Stimulated activated CD4-positive, alpha-beta T cell treated with anti-CD3 and anti-CD28 coated beads, Interleukin-15, amount 100 ng/mL, for 24 hours (primary cell): Measurements from ENCODE around the gene AVEN.
"Not testable (repeated sequence)": the region's sequence is repeated elsewhere in the genome, so short reads cannot be mapped to it uniquely, and the experiment has no call there.

Source experiments
- DNase-seq: peaks from one replicate; pipeline ENCODE4 v3.0.0-alpha.2; 2020

The AVEN gene

DNA sequence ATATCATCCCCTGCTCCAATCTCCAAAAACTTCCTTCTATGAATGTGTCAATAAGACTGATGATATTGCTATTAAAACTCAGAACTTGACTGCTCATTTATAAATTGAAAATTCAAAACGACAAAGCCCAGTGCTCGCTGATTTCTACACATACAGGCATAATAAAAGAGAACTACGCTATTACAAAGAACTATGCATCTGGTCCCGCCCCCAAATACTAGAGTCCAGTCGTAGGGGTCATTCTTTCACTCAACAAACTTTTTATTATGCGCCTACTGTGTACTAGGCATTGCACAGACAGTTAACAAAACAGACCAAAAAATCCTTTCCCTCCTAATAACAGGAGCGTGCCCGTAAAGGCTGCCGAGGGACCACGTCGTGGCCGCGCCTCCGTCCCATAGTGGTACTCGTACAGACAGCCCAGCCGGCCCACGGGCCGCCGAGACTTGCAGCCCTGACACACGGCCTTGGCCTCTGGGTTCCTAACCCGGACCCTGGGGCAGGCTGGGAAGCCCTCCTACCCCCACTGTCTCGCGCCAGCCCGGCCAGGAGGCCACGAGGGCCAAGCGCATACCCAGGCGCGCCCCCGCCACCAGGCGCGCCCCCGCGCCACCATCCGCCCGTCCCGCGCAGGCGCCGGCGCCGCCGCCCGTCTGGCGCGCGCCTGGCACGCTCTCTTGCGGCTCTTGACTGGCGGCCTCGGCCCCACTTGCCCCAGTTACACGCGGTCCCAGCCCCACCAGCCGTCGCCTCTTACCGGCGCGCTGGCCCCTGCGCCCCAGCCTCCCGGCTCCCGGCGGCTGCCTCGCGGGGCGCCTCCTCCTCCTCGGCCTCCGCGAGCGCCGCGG, 757 bp downstream of the AVEN start:
- peak; percentile 79 for DNase-seq

GRCh38 chr15:34031987-34032760, 6.8 kb downstream of the AVEN start:
- no peak for DNase-seq

- no peak for DNase-seq
Measured at GRCh38 chr15:34027606-34028005, 11.4 kb downstream of the AVEN start.

GRCh38 chr15:34025252-34025651, 13.8 kb downstream of the AVEN start:
- DNase-seq = no peak

GRCh38 chr15:34023907-34024306, 15.1 kb downstream of the AVEN start:
- no peak for DNase-seq

DNA sequence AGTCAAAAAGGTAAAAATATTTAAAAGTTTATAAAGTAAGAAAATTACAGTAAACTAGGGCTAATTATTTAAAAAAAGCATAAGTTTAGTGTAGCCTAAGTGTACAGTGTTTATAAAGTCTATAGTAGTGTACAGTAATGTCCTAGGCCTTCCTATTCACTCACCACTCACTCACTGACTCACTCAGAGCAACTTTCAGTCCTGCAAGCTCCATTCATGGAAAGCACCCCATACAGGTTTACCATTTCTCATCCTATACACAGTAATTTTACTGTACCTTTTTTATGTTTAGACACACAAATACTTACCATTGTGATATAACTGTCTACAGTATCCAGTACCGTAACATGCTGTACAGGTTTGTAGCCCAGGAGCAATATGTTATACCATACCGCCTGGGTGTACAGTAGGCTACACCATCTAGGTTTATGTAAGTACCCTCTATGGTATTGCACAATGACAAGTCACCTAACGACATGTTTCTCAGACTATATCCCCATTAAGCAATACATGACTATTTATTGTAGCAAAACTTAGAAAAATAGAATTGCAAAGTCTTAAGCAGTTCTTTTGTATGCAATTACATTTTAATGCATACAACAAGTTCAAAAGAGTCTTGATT, 19.5 kb downstream of the AVEN start:
- DNase-seq = no peak

GRCh38 chr15:34018738-34019137, 20.3 kb downstream of the AVEN start:
- DNase-seq = not testable (repeated sequence)

DNA sequence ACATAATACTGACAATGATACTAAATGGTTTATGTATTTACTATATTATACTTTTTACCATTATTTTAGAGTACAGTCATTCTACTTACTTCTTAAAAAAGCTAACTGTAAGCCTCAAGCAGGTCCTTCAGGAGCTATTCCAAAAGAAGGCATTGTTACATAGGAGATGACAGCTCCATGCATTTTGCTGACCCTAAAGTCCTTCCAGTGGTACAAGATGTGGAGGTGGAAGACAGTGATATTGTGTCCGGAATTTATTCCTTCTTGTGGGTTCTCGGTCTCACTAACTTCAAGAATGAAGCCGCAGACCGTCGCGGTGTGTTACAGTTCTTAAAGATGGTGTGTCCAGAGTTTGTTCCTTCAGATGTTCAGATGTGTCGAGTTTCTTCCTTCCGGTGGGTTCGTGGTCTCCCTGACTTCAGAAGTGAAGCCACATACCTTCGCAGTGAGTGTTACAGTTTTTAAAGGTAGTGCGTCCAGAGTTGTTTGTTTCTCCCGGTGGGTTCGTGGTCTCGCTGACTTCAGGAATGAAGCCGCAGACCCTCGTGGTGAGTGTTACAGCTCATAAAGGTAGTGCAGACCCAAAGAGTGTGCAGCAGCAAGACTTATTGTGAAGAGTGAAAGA, 20.9 kb downstream of the AVEN start:
- peak; percentile 34 for DNase-seq

GRCh38 chr15:34014556-34014955, 24.4 kb downstream of the AVEN start:
- DNase-seq = no peak

DNA sequence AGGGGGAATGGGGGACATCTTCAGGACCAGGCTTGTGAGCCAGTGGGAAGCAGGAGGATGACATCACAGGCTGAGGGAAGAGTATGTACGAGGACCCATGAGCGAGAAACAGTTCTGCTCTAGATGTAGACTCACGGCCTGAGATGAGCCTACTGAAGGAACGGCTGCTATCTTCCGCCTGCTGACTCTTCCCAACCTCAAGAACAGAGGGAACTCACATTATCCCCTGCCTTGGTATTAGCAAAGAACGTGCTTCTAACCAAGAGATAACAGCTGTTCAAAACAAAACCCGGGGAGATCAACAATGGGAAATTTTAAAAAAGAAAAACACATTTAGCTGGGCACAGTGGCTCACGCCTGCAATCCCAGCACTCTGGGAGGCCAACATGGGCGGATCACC, 25.3 kb downstream of the AVEN start:
- DNase-seq = no peak

DNA sequence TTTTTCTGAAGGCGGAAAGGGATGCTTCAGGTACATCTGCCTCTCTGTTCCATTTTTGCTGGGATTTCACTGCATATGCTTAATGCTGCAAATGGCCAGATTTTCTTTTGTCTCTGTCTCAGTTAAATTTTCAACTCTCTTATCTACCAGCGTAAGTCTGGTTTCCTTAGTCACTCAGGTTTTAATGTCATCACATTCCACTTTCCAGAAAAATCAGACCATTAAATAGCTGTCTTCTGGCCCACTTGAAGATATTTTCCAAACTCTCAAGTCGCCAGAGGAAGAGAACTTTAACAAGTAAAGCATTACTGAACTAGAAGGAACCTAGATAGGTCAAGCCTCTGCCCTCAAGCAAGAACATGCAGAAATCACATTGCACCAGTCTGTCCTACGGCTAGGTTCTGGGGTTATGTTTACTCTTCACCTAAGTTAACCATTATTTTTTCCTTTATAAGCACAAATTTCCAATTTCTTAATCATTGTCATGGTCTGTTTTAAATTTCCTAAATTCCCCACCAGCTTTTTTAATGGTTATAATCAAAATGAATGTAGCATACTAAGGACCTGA, 26.5 kb downstream of the AVEN start:
- no peak for DNase-seq

DNA sequence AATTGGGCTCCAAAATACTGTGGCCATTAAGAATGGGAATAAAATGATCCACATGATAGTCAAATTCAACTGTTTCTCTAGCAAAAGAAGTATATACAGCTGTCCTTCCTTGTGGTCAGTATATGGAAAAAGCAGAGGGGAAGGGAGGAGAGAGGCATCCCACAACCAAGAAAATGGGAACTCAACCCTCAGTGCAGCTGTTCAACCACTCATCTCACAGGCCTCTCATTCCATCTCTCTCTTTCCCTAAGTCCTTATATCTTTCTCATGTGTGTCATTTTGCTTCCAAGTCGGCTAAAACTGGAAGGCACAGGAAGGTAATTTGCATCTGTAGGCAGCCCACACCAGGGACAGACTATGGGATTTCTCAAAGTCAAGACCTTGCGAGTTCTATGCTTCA, 27.5 kb downstream of the AVEN start:
- no peak for DNase-seq

GRCh38 chr15:34010921-34011320, 28.1 kb downstream of the AVEN start:
- no peak for DNase-seq

DNA sequence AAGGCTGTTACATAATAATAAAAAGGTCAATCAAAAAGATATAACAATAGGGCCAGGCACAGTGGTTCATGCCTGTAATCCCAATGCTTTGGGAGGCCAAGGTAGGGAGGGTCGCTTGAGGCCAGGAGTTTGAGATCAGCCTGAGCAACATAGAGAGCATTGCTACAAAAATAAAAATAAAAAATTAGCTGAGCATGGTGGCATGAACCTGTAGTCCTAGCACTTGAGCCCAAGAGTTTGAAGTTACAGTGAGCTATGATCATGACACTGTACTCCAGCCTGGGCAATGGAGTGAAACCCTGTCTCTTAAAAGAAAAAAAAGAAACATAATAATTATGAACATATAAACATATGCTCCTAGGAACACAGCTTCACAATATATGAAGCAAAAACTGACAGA, 29.3 kb downstream of the AVEN start:
- DNase-seq = no peak

GRCh38 chr15:34006381-34006780, 32.6 kb downstream of the AVEN start:
- no peak for DNase-seq

DNA sequence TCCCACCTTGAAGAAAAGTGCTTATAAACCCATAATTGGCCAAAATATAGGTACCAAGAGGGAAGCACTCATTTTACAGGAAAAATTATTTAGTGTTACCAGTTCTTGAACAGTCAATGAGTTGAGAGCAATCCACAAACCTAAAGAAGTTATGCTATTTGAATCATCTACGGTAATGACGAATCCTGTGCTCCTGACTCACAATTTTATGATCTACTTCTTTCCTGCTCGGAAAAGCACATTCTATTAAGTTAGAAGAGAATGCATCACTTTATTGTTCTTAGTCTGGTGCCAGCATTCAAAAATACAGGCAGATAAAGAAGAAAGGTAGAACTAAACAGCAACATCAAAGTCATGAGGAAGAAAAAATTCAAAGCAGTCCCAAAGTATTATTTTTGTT, 37.5 kb downstream of the AVEN start:
- no peak for DNase-seq

- DNase-seq = not testable (repeated sequence)
Measured at GRCh38 chr15:33995666-33996065, 43.3 kb downstream of the AVEN start.

DNA sequence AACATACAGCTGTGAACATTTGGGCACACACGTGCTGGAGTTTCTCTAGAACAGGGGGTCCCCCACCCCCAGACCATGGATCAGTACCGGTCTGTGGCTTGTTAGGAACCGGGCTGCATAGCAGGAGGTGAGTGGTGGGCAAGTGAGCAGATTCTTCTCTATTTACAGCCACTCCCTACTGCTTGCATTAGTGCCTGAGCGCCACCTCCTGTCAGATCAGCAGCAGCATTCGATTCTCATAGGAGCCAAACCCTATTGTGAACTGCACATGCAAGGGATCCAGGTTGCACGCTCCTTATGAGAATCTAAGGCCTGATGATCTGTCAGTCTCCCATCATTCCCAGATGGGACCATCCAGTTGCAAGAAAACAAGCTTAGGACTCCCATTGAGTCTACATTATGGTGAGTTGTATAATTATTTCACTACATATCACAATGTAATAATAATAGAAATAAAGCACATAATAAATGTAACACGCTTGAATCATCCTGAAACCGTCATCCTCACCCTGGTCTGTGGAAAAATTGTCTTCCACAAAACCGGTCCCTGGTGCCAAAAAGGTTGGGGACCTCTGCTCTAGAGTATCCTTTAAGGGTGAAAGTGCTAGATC, 44.9 kb downstream of the AVEN start:
- DNase-seq = peak; percentile 6

DNA sequence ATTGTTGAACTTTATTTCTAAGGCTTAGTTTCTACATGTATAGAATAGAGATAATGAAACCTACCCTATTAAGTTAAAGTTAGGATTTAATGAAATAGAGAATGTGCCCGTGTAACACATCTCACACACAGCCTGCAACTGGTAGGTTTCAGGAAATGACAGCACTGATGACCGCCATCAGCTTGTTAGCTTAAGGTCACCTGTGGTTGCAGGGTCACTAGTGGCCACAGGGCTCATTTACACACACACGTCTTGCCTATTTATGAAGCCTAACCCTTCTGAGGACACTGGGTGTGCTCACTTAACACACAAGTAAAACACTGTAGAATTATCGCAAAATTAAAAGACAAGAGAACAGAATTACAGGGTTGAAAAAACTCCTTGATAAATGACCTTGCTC, 50.6 kb downstream of the AVEN start:
- no peak for DNase-seq

GRCh38 chr15:33987444-33987843, 51.6 kb downstream of the AVEN start:
- DNase-seq = no peak

DNA sequence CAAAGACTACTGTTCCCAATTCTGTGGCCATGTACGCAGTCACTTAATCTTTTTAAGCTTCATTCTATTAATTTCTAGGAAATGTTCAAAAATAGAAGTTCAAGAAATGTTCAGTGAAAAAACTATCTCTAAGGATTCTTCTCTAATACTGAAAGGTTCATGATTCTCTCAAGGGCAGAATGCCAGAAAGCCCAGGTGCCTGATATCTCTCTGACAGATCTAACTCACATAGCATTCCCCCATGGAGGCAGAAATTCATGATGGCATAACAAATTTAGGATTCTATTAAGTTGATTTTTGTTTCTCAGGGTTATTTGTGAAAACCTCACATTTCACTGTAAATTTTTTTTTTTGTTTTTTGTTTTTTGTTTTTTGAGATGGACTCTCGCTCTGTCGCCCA, 53.3 kb downstream of the AVEN start:
- no peak for DNase-seq

DNA sequence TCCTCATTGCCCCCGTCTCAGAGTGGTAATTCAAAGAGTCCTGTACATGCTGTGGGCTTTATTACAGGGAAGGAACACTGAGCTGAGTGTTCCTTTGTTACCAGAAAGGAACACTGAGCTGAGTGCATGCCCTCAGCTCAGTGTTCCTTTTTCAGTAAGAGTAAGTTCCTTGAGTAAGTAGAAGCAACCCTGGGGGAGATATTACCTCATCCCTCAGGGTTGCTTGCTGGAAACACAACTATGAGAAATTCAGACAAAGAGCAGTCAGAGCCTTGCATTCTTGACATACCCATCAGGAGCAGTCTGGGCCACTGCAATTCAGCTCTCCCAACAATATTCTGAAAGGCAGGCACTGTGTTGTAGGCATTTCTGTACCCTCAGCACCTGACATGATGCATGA, 53.7 kb downstream of the AVEN start:
- no peak for DNase-seq

DNA sequence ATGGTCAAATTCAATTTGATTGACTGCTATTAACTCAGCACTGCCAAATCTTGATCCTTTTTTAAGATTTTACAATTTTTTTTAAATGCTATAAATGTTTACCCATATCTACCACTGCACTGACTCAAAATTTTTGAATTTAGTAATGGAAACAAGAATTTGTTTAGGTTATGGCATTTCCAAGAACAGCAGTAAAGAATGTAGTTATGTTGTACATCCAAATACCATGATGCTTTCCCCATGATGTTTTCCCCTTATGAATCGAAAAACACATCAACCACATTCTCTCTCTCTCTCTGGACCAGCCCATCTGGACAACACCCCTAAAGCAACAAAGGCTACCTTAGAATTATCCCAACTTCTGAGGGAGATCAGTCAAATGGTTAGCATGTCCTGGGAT, 56.5 kb downstream of the AVEN start:
- DNase-seq = no peak
